Putamen (tissue), 1 donor: ENCODE results near the gene TMEM147.

Source experiments
- DNase-seq: peaks from one replicate; pipeline ENCODE4 v3.0.0-alpha.2; 2016; ENCODE audit warnings: low spot score

Gene TMEM147

GRCh38 chr19:35519291-35519690 is 26.1 kb upstream of the TMEM147 start:
- DNase-seq: no peak

GRCh38 chr19:35521124-35521743 is 24.2 kb upstream of the TMEM147 start:
- DNase-seq: no peak

GRCh38 chr19:35522745-35523327 is 22.6 kb upstream of the TMEM147 start:
- DNase-seq: no peak

GRCh38 chr19:35524181-35524837 is 21.1 kb upstream of the TMEM147 start:
- DNase-seq: no peak

- DNase-seq: no peak
Measured at GRCh38 chr19:35525873-35526272, 19.6 kb upstream of the TMEM147 start.

GRCh38 chr19:35528218-35529038 is 17.0 kb upstream of the TMEM147 start, which contains the start of gene SBSN:
Gene SBSN, minus strand, starts transcription at chr19:35528311. Its CDS starts 30 bp downstream, at chr19:35528281.
- DNase-seq: no peak

GRCh38 chr19:35529241-35530218 is 15.9 kb upstream of the TMEM147 start:
- no peak for DNase-seq

GRCh38 chr19:35531291-35531690 is 14.1 kb upstream of the TMEM147 start:
- no peak for DNase-seq

- no peak for DNase-seq
Measured at GRCh38 chr19:35533201-35533821, 12.1 kb upstream of the TMEM147 start, which contains the start of gene GAPDHS. Gene GAPDHS, plus strand, starts transcription at chr19:35533456. Its CDS starts 72 bp downstream, at chr19:35533528.

GRCh38 chr19:35533822-35534392 is 11.5 kb upstream of the TMEM147 start:
- DNase-seq: no peak

GRCh38 chr19:35534803-35535480 is 10.5 kb upstream of the TMEM147 start:
- DNase-seq: peak; percentile 30

GRCh38 chr19:35539314-35539713 is 6.1 kb upstream of the TMEM147 start:
- DNase-seq: no peak

- DNase-seq: no peak
Measured at GRCh38 chr19:35539850-35540249, 5.6 kb upstream of the TMEM147 start.

- no peak for DNase-seq
Measured at GRCh38 chr19:35540356-35540927, 5.0 kb upstream of the TMEM147 start.

GRCh38 chr19:35542209-35542608 is 3.2 kb upstream of the TMEM147 start:
- DNase-seq: no peak

- DNase-seq: no peak
Measured at GRCh38 chr19:35543280-35544109, 1.9 kb upstream of the TMEM147 start.

- DNase-seq: no peak
Measured at GRCh38 chr19:35544110-35544802, 1.2 kb upstream of the TMEM147 start.

- no peak for DNase-seq
Measured at GRCh38 chr19:35545855-35546381, 492 bp downstream of the TMEM147 start.
